ENCODE results near the gene HEXD.

Gene HEXD

GRCh38 chr17:82418001-82418986 lies at the start of gene HEXD, which contains the start of gene OGFOD3:
HEXD (plus strand) TSS chr17:82418347; CDS start chr17:82419800, 1,453 bp downstream.
OGFOD3 (minus strand) TSS chr17:82418586; CDS start chr17:82418485, 101 bp downstream.
- intact Hi-C loops (cut with DNase I; ENCODE audit: low total_unique reads), result loop anchor here (5.0 kb wide), 1 partner anchor 134 kb away; no protein-coding TSS in a partner anchor
- peaks cover 0 to 24% (median 16%) of the 10 kb centered on the region in 4 donors for H3K4me1 ChIP-seq
- DNase-seq, result peak; percentile 69 to 90
- peak in 1 of 2 experiments; percentile 22 for TF ChIP-seq CTCF (IDR thresholded peaks at IDR 0.05)
- peak within 1 kb of the TSS; percentile 84 to 85 for H3K27ac ChIP-seq
- H3K27me3 ChIP-seq, result no peaks in the 10 kb centered on the region
- H3K36me3 ChIP-seq, result peaks cover 0 to 22% (median 5%) of the 10 kb centered on the region in 3 donors
- peak within 1 kb of the TSS; percentile 58 to 77 for H3K4me3 ChIP-seq
- H3K9me3 ChIP-seq, result no peaks in the 10 kb centered on the region

DNA sequence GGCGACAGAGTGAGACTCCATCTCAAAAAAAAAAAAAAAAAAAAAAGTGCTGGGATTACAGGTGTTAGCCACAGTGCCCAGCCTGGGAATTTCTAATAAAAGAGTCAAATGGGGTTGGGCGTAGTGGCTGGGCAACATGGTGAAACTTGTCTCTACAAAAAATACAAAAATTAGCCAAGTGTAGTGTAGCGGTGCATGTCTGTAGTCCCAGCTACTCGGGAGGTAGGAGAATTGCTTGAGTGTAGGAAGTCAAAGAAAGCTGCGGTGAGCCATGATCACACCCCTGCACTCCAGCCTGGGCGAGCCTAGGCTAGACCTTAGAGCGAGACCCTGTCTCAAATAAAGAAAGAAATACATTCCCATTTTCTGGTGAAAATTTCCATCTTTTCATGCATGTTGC lies 48.9 kb upstream of the HEXD start:
- DNase-seq, result no peak
- intact Hi-C loops (cut with DNase I; ENCODE audit: low total_unique reads), result no loop called here
- Histone ChIP-seq H3K4me1 (peaks cover 0 to 20% (median 19%) of the 10 kb centered on the region in 4 donors), H3K27ac (no peak overlapping the region), H3K4me3 (no peak overlapping the region), H3K27me3 (peaks cover 0 to 51% of the 10 kb centered on the region in 2 donors), H3K36me3 (no peaks in the 10 kb centered on the region), H3K9me3 (no peaks in the 10 kb centered on the region)
- TF ChIP-seq CTCF (IDR thresholded peaks at IDR 0.05), result no peak

- H3K4me3 ChIP-seq, result peak overlapping the region; percentile 0 to 29
- no peaks in the 10 kb centered on the region for H3K36me3 ChIP-seq
- DNase-seq, result no peak
- H3K9me3 ChIP-seq, result no peaks in the 10 kb centered on the region
- intact Hi-C loops (cut with DNase I; ENCODE audit: low total_unique reads), result no loop called here
- no peak overlapping the region for H3K27ac ChIP-seq
- peaks cover 0 to 25% (median 19%) of the 10 kb centered on the region in 4 donors for H3K4me1 ChIP-seq
- no peak for TF ChIP-seq CTCF (IDR thresholded peaks at IDR 0.05)
- peaks cover 0 to 66% of the 10 kb centered on the region in 2 donors for H3K27me3 ChIP-seq
These were observed 47.4 kb upstream of the HEXD start for GRCh38 chr17:82370471-82371332.

DNA sequence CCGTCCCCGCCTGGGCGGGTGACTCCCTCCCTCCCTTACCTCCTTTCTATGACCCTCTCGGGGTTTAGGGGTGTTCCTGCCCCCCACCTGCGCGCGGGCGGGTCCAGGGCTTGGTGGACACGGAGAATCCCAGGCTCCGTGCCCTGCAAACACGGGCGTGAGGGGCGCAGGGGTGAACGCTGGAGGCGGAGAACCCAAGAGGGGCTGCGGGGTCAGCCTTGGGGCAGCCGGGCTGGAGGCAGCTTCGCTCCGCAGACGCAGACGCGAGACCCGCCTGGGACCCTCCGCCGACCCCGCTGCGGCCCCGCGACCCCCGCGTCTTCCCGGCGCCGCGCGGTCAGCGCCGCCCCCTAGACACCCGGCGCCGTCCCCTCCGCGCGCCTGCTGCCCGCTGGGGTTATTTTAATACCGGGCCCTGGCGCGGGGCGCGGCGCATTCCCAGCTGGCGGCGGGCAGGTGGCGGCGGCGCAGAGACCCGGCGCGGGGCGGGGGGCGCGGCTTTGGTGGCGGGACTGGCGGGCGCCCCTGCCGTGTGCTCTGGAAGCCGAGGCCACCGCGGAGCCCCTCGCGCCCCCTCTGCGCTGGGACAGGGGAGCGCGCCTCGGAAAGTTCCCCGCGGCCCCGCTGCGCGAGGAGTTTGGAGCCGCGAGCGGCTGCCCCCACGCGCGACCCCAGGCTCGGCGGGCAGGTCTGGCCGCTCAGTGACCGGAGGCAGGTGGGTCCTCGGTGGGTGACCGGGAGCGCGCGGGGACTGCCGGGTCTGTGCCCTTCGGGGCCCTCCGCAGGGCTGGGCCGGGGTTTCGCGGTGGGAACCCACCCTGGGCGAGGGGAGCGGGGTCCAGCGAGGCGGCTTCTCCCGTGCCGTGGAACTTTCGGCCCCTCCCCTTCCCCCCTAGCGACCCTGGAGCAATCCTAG lies 46.6 kb upstream of the HEXD start, which contains the start of gene UTS2R:
UTS2R (plus strand) TSS at position 433 of the 916 bp plus-strand sequence. CDS start 2,560 bp downstream, outside the sequence.
- intact Hi-C loops (cut with DNase I; ENCODE audit: low total_unique reads), result no loop called here
- no peak for TF ChIP-seq CTCF (IDR thresholded peaks at IDR 0.05)
- H3K4me3 ChIP-seq, result peak within 1 kb of the TSS; percentile 0 to 29
- H3K27me3 ChIP-seq, result peaks cover 0 to 73% of the 10 kb centered on the region in 2 donors
- H3K27ac ChIP-seq, result no peak within 1 kb of the TSS
- DNase-seq, result no peak
- H3K9me3 ChIP-seq, result no peaks in the 10 kb centered on the region
- H3K4me1 ChIP-seq, result peaks cover 0 to 25% (median 19%) of the 10 kb centered on the region in 4 donors
- no peaks in the 10 kb centered on the region for H3K36me3 ChIP-seq
